Measurements from ENCODE around the gene HAUS7.

DNA sequence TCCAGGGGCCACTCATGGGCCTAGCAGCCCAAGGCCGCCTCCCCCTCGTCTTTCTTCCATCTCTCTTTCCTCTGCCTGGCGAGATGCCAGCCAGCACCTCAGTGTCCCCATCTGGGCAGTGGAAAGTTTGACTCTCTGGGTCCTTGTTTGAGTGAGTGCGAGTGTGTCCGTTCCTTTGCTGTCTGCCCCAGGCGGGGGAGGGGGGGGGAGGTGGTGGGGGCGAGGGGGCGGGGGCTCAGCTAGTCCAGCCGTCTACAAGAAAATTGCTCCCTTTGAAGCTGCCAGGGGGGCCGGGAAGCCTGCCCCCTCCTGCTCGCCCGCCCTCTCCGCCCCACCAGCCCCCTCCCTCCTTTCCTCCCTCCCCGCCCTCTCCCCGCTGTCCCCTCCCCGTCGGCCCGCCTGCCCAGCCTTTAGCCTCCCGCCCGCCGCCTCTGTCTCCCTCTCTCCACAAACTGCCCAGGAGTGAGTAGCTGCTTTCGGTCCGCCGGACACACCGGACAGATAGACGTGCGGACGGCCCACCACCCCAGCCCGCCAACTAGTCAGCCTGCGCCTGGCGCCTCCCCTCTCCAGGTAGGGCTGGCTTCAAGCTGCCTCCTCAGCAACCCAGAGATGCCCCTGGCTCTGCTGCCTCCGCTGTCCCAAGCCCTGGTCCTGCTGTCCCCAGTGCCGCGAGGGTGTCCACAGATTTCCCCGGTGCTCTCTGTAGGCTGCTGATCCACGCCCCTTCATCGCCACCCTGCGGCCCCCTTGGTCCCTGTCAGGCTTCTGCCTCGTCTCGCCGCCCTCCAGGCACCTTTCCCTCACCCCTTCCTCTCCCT lies 24.4 kb upstream of the HAUS7 start, which contains the start of gene BGN:
- TF ChIP-seq, protein P1, sequence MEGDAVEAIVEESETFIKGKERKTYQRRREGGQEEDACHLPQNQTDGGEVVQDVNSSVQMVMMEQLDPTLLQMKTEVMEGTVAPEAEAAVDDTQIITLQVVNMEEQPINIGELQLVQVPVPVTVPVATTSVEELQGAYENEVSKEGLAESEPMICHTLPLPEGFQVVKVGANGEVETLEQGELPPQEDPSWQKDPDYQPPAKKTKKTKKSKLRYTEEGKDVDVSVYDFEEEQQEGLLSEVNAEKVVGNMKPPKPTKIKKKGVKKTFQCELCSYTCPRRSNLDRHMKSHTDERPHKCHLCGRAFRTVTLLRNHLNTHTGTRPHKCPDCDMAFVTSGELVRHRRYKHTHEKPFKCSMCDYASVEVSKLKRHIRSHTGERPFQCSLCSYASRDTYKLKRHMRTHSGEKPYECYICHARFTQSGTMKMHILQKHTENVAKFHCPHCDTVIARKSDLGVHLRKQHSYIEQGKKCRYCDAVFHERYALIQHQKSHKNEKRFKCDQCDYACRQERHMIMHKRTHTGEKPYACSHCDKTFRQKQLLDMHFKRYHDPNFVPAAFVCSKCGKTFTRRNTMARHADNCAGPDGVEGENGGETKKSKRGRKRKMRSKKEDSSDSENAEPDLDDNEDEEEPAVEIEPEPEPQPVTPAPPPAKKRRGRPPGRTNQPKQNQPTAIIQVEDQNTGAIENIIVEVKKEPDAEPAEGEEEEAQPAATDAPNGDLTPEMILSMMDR (conservative IDR thresholded peaks at IDR 0.05): no peak
- TF ChIP-seq EZH2 (IDR thresholded peaks at IDR 0.05; ENCODE audit: low read depth): no peak
